ENCODE results near the gene TSPAN15.

DNA sequence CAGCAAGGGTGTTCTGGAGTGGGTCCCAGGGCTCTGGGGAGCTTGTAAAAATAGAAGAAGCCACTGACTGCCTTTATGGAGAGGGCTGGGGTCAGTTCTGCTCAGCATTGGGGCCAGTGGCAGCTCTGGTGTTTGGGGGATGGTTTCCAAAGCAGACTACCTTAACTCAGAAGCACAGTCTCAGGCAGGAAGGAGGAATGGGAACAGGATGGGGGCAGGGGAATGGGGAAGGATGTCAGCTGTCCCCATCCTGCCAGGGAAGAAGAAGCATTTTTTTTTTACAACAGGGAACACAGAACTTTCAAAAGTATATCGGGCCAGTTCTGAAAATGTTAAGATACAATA lies 28.8 kb downstream of the TSPAN15 start:
- TF ChIP-seq, protein P1, sequence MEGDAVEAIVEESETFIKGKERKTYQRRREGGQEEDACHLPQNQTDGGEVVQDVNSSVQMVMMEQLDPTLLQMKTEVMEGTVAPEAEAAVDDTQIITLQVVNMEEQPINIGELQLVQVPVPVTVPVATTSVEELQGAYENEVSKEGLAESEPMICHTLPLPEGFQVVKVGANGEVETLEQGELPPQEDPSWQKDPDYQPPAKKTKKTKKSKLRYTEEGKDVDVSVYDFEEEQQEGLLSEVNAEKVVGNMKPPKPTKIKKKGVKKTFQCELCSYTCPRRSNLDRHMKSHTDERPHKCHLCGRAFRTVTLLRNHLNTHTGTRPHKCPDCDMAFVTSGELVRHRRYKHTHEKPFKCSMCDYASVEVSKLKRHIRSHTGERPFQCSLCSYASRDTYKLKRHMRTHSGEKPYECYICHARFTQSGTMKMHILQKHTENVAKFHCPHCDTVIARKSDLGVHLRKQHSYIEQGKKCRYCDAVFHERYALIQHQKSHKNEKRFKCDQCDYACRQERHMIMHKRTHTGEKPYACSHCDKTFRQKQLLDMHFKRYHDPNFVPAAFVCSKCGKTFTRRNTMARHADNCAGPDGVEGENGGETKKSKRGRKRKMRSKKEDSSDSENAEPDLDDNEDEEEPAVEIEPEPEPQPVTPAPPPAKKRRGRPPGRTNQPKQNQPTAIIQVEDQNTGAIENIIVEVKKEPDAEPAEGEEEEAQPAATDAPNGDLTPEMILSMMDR (IDR thresholded peaks at IDR 0.05), result no peak
- TF ChIP-seq ZFX (IDR thresholded peaks at IDR 0.05; ENCODE audit: borderline replicate concordance), result no peak

Data from 22Rv1 (cell line).